ENCODE measurements around the gene SNAP29. TPM values are rescaled to one million over a fixed set of nuclear protein-coding genes. Genes with fewer than 3 reads are reported as not detected.
"Not testable (repeated sequence)": the region's sequence is repeated elsewhere in the genome, so short reads cannot be mapped to it uniquely, and the experiment has no call there.

The SNAP29 gene
- total RNA-seq, 1 donor from 2014 or later = 24.6 TPM

DNA sequence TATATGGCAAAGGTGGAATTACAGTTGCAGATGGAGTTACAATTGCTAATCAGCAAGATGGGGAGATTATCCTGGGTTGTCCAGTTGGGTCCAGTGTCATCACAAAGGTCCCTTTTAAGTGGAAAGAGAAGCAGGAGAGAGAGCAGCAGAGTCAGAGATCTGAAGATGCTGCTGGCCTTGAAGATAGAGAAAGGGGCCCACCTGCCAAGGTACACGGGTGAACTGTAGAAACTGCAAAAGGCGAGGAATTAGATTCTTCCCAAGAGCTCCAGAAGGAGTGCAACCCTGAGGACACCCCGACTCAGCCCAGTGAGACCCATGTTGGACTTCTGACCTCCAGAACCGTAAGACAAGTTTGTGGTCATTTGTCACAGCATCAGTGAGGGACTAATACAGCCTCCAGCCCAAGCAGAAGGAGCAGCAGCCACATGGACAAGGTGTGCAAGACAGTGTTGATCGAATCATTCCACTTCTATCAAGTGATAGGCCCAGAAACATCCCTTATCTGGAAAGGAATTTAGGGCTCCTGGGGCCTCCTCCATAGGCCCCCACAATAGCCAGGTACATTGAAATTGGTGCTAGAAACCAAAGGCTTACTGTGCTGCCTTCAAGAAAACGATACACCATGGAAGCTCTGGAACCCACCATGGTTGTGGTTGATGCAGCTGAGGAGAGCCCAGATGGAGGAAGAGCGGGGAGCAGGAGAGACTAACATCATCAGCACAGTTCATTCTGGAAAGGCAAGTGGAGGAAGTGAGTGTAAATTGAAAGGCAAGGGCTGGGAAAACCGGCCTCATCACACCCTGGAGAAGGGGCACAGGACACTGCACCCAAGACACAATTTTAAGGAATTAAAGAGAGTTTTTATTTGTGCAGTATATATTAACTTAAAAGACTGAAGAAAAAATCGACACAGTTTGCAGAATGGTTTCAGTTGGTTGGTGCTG is 23.3 kb downstream of the SNAP29 start:
- no peak for DNase-seq (ENCODE audit: low spot score)
- Mint-ChIP-seq H3K36me3 (ENCODE audit: low read depth) (peaks cover 17% of the 10 kb centered on the region), H3K27me3 (ENCODE audit: insufficient read depth) (no peaks in the 10 kb centered on the region), H3K4me3 (no peak overlapping the region), H3K27ac (no peak overlapping the region), H3K9me3 (no peaks in the 10 kb centered on the region), H3K4me1 (ENCODE audit: low read depth) (no peaks in the 10 kb centered on the region)
- intact Hi-C loops (cut with micrococcal nuclease) = no loop called here

DNA sequence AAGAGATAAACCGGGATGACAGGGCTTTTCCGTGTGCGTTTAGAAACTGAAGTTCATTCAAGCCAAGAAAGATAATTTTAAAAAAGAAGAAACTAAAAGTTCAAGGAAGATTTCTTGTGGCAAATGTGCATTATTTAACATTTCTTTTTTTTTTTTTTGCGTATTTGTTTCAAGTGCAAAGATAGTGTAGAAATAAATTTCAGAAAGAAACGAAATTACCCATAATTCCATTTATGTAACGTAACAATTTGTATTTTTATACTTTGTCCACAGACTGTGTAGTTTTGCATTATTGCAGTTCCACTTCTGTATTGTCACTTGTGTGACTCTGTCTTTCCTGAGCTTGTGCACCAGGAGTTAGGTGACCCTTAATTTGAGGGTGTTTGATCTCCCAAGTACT is 24.0 kb downstream of the SNAP29 start:
- Mint-ChIP-seq H3K27me3 (ENCODE audit: insufficient read depth) (no peaks in the 10 kb centered on the region), H3K9me3 (no peaks in the 10 kb centered on the region), H3K36me3 (ENCODE audit: low read depth) (peaks cover 22% of the 10 kb centered on the region), H3K4me1 (ENCODE audit: low read depth) (no peaks in the 10 kb centered on the region), H3K4me3 (no peak overlapping the region), H3K27ac (no peak overlapping the region)
- DNase-seq (ENCODE audit: low spot score) = no peak
- intact Hi-C loops (cut with micrococcal nuclease) = no loop called here

DNA sequence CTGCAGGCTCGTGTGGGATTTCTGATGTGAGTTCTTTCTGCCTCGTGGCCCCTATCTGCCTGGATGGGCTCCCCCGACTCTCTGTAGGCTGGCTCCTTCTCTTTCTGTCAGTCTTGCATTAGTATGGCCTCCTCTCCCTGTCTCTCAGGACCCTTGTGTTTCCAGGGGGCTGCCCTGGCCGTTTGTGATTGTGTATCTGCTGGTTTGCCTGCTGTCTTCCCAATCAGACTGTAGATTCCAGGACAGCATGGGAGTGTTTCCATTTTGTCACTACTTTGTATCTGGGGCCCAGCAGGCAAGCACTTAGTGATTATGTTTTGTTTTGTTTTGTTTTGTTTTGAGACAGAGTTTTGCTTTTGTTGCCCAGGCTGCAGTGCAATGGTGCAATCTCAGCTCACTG is 25.6 kb downstream of the SNAP29 start:
- Mint-ChIP-seq H3K4me3 (no peak overlapping the region), H3K9me3 (no peaks in the 10 kb centered on the region), H3K4me1 (ENCODE audit: low read depth) (no peaks in the 10 kb centered on the region), H3K27me3 (ENCODE audit: insufficient read depth) (no peaks in the 10 kb centered on the region), H3K27ac (peak overlapping the region; percentile 23), H3K36me3 (ENCODE audit: low read depth) (peaks cover 28% of the 10 kb centered on the region)
- DNase-seq (ENCODE audit: low spot score) = no peak
- intact Hi-C loops (cut with micrococcal nuclease) = no loop called here

DNA sequence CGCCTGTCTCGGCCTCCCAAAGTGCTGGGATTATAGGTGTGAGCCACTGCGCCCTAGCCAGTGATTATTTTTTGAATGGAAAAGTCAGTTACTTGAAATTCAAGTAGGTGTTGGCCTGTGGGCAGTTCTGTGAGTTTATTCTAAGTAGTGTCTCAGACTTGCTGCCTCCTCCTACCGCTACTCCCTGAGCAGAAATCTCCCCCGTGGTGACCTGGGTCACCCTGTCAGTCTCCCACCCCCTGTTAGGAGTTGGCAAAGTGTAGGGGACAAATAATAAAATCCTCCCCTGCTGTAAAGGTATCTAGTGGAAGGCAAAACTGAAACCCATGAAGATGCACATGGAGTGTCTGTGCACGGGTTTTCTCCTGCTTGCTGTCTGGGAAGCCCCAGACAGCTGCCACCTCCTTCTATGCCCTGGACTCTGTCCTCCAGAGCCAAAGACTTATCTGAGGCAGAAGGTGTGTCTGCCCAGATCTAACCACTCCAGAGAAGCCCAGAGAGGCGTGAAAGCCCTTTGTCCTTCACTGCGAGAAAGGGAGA is 26.3 kb downstream of the SNAP29 start:
- no peak for DNase-seq (ENCODE audit: low spot score)
- Mint-ChIP-seq H3K9me3 (no peaks in the 10 kb centered on the region), H3K36me3 (ENCODE audit: low read depth) (peaks cover 34% of the 10 kb centered on the region), H3K27me3 (ENCODE audit: insufficient read depth) (no peaks in the 10 kb centered on the region), H3K27ac (no peak overlapping the region), H3K4me3 (no peak overlapping the region), H3K4me1 (ENCODE audit: low read depth) (no peaks in the 10 kb centered on the region)
- intact Hi-C loops (cut with micrococcal nuclease) = no loop called here

DNA sequence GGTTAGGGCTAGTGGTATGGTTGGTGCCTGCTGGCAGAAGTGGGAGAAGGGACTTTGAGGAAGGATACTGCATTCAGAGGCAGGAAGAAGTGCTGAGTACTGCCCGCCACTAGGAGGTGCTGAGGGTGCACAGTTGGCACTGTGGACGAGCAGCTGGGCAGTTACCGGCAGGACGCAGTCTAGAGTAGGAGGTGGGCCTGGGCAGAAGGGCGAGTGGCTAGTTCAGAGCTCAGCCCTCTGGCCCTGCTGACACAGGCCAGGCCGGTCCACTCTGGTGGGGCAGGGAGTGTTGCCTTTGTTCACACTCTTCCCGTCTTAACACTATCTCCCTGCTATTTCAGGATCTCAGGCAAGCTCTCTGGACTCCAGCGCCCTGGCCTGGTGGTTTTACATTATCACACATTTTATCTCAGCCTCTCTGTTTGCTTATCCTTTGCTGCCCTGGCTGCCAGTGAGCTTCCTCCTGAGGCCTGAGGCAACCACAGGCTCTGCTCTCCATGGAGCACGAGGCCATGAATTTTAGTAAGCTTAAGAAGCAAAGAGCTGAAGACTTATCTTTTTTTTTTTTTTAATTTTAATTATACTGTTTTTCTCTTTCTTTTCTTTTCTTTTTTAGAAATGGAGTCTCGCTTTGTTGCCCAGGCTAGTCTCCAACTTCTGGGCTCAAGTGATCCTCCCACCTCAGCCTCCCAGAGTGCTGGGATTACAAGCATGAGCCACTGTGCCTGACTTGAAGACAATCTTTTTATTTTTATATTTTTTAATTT is 26.9 kb downstream of the SNAP29 start:
- H3K4me3 Mint-ChIP-seq = no peak overlapping the region
- peak; percentile 12 for DNase-seq (ENCODE audit: low spot score)
- no peaks in the 10 kb centered on the region for H3K27me3 Mint-ChIP-seq (ENCODE audit: insufficient read depth)
- no peaks in the 10 kb centered on the region for H3K9me3 Mint-ChIP-seq
- peaks cover 31% of the 10 kb centered on the region for H3K36me3 Mint-ChIP-seq (ENCODE audit: low read depth)
- intact Hi-C loops (cut with micrococcal nuclease) = no loop called here
- no peaks in the 10 kb centered on the region for H3K4me1 Mint-ChIP-seq (ENCODE audit: low read depth)
- no peak overlapping the region for H3K27ac Mint-ChIP-seq

DNA sequence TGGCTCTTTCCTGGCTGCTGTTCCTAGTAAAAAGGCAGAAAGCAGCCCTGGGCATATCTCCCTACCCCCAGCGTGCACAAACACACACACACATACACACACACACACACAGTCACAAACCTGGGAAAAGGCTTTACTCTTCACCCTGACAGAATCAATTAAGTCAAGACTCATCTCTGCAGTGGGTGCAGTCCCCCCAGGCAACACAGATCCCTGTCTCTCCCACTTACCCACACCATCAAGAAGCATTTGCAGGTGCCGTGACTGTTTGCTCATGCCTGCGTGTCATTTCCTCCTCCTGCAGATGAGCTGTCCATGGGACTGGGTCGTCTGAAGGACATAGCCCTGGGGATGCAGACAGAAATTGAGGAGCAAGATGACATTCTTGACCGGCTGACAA is 28.6 kb downstream of the SNAP29 start:
- Mint-ChIP-seq H3K27ac (no peak overlapping the region), H3K4me1 (ENCODE audit: low read depth) (no peaks in the 10 kb centered on the region), H3K4me3 (no peak overlapping the region), H3K27me3 (ENCODE audit: insufficient read depth) (no peaks in the 10 kb centered on the region), H3K36me3 (ENCODE audit: low read depth) (peaks cover 26% of the 10 kb centered on the region), H3K9me3 (no peaks in the 10 kb centered on the region)
- intact Hi-C loops (cut with micrococcal nuclease) = no loop called here
- DNase-seq (ENCODE audit: low spot score) = no peak

DNA sequence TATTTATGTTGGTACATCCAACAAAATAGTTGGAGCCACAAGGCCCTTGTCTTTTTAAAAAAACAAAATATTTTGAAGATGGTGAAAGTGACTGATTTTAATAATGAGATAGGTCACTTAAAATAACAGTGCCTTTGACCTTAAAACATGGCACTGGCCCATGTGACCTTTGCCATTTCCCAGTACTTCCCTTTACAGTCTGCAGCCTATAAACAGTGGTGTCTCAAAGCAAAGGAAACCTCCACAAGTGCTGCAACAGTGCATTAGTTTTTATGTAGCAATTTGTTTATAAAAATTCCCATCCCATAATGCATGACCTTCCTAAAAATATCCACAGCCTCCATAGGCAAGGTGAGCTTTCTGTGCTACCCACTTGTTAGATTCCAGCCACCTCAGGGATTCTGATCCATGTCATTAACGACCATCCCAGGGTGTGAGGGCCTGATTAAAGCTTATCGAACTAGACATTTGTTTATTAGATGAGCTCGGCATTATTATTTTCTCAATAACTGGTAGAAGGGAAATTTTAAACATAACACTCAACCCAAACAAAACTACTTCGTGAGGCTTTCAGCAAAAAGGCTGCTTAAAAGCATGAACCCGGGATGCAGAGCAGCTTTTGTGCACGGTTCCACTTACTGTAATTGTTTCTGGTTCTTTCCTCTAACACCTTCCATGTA is 30.4 kb downstream of the SNAP29 start:
- H3K9me3 Mint-ChIP-seq = no peaks in the 10 kb centered on the region
- no peaks in the 10 kb centered on the region for H3K27me3 Mint-ChIP-seq (ENCODE audit: insufficient read depth)
- no peak overlapping the region for H3K4me3 Mint-ChIP-seq
- H3K4me1 Mint-ChIP-seq (ENCODE audit: low read depth) = no peaks in the 10 kb centered on the region
- H3K36me3 Mint-ChIP-seq (ENCODE audit: low read depth) = peaks cover 24% of the 10 kb centered on the region
- H3K27ac Mint-ChIP-seq = no peak overlapping the region
- intact Hi-C loops (cut with micrococcal nuclease) = no loop called here
- no peak for DNase-seq (ENCODE audit: low spot score)

DNA sequence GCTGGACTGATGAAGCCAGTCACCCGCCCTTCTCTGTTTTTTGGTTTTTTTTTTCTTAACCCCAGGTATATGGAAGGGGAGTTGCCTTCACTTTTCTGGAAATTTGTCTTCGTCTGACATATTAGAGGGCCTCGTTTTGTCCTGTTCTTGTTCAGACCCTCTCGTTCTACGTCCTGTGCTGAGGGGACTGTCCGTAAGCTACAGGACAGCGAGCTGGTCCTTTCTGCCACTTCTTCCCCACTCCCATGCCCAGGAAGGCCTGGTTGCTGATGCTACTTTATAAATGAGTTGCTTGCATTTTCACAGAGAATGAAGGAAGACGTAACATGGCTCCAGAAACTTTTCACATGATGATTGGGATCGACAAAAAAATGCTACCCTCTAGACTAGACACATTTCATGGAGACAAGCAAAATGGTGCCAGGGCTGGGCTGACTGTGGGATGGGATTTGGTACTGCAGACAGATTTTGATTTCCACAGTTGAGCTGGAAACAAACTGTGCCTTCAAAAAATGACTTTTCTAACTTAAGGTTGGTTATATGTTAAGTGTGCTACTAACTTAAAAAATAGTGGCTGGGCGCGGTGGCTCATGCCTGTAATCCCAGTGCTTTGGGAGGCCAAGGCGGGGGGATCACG is 31.2 kb downstream of the SNAP29 start:
- Mint-ChIP-seq H3K4me3 (no peak overlapping the region), H3K9me3 (no peaks in the 10 kb centered on the region), H3K27me3 (ENCODE audit: insufficient read depth) (peaks cover 2% of the 10 kb centered on the region), H3K27ac (no peak overlapping the region), H3K4me1 (ENCODE audit: low read depth) (no peaks in the 10 kb centered on the region), H3K36me3 (ENCODE audit: low read depth) (peaks cover 20% of the 10 kb centered on the region)
- no peak for DNase-seq (ENCODE audit: low spot score)
- intact Hi-C loops (cut with micrococcal nuclease) = no loop called here

DNA sequence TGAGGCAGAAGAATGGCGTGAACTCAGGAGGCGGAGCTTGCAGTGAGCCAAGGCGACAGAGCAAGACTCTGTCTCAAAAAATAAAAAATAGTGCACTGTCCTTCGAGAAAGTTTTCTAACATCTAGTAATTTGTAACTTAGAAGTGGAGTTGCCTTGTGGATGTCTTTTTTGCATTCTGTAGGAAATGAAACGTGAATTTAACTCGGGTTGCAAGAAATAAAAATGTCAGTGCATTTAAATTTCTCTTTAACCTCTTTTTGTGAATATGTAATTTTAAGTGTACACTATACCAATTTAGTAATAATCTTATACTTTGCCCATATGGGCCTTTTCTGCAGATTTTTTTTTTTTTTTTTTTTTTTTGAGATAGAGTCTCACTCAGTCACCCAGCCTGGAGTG is 32.2 kb downstream of the SNAP29 start:
- no peak overlapping the region for H3K4me3 Mint-ChIP-seq
- DNase-seq (ENCODE audit: low spot score) = no peak
- H3K9me3 Mint-ChIP-seq = no peaks in the 10 kb centered on the region
- intact Hi-C loops (cut with micrococcal nuclease) = no loop called here
- H3K36me3 Mint-ChIP-seq (ENCODE audit: low read depth) = peaks cover 20% of the 10 kb centered on the region
- no peak overlapping the region for H3K27ac Mint-ChIP-seq
- H3K27me3 Mint-ChIP-seq (ENCODE audit: insufficient read depth) = peaks cover 2% of the 10 kb centered on the region
- H3K4me1 Mint-ChIP-seq (ENCODE audit: low read depth) = no peaks in the 10 kb centered on the region

DNA sequence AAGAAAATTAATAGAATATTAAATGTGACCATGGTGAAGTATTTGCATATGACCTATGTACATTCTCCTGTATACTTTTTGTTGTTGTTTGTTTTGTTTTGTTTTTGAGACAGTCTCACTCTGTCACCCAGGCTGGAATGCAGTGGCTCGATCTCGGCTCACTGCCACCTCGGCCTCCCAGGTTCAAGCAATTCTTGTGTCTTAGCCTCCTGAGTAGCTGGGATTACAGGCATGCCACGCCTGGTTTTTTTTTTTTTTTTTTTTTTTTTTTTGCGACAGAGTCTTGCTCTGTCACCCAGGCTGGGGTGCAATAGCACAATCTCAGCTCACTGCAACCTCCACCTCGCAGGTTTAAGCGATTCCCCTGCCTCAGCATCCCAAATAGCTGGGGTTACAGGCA is 38.9 kb downstream of the SNAP29 start:
- H3K4me1 Mint-ChIP-seq (ENCODE audit: low read depth); H3K27ac Mint-ChIP-seq; DNase-seq (ENCODE audit: low spot score); H3K9me3 Mint-ChIP-seq; H3K27me3 Mint-ChIP-seq (ENCODE audit: insufficient read depth); intact Hi-C loops (cut with micrococcal nuclease); H3K4me3 Mint-ChIP-seq; H3K36me3 Mint-ChIP-seq (ENCODE audit: low read depth): not testable (repeated sequence)

DNA sequence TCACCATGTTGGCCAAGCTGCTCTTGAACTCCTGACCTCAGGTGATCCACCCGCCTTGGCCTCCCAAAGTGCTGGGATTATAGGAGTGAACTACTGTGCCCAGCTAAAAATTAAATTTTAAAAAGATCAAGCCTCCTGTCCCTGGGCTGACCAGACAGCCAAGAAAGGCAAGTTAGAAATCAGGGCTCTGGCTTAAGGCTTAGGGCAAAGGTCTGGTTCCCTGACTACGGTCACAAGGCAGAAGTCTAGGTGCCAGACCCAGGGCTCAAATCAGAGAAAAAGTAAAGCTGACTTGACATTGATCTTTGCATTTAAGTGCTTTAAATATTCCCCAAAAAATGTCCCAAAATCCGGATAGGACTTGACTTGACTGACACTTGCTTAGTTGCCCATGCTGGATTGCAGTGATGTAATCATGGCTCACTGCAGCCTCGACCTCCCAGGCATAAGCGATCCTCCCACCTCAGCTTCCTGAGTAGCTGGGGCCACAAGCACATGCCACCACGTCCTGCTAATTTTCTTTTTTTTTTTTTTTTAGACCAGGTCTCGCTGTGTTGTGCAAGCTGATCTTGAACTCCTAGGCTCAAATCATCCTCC is 41.1 kb downstream of the SNAP29 start:
- no peaks in the 10 kb centered on the region for H3K36me3 Mint-ChIP-seq (ENCODE audit: low read depth)
- H3K9me3 Mint-ChIP-seq = no peaks in the 10 kb centered on the region
- intact Hi-C loops (cut with micrococcal nuclease) = no loop called here
- no peaks in the 10 kb centered on the region for H3K4me1 Mint-ChIP-seq (ENCODE audit: low read depth)
- no peak overlapping the region for H3K27ac Mint-ChIP-seq
- H3K4me3 Mint-ChIP-seq = no peak overlapping the region
- H3K27me3 Mint-ChIP-seq (ENCODE audit: insufficient read depth) = peaks cover 3% of the 10 kb centered on the region
- no peak for DNase-seq (ENCODE audit: low spot score)
